Femur (tissue), 1 donor: ENCODE results near the gene FNDC3B.
"Not testable (repeated sequence)": the region's sequence is repeated elsewhere in the genome, so short reads cannot be mapped to it uniquely, and the experiment has no call there.

Experiments used
- DNase-seq: peaks from one replicate; pipeline ENCODE4 v3.0.0-alpha.2; 2017

Gene FNDC3B

GRCh38 chr3:172354931-172355499, 315.6 kb downstream of the FNDC3B start:
- no peak for DNase-seq

GRCh38 chr3:172355836-172356235, 316.5 kb downstream of the FNDC3B start:
- DNase-seq: no peak

GRCh38 chr3:172356427-172356826, 317.0 kb downstream of the FNDC3B start:
- no peak for DNase-seq

- DNase-seq: no peak
These were observed 318.7 kb downstream of the FNDC3B start for GRCh38 chr3:172357850-172358754.

- no peak for DNase-seq
These were observed 319.9 kb downstream of the FNDC3B start for GRCh38 chr3:172359231-172359630.

- DNase-seq: no peak
These were observed 320.6 kb downstream of the FNDC3B start for GRCh38 chr3:172359996-172360395.

- DNase-seq: no peak
These were observed 323.2 kb downstream of the FNDC3B start for GRCh38 chr3:172362583-172362982.

- DNase-seq: no peak
These were observed 325.1 kb downstream of the FNDC3B start for GRCh38 chr3:172364374-172365027.

- no peak for DNase-seq
These were observed 325.7 kb downstream of the FNDC3B start for GRCh38 chr3:172365028-172365567.

- DNase-seq: no peak
These were observed 328.1 kb downstream of the FNDC3B start for GRCh38 chr3:172367205-172368105.

- DNase-seq: not testable (repeated sequence)
These were observed 329.2 kb downstream of the FNDC3B start for GRCh38 chr3:172368556-172368955.

GRCh38 chr3:172369590-172370259, 330.3 kb downstream of the FNDC3B start:
- no peak for DNase-seq

- no peak for DNase-seq
These were observed 331.0 kb downstream of the FNDC3B start for GRCh38 chr3:172370419-172370818.

- no peak for DNase-seq
These were observed 332.2 kb downstream of the FNDC3B start for GRCh38 chr3:172371544-172371943.

GRCh38 chr3:172372895-172373294, 333.5 kb downstream of the FNDC3B start:
- no peak for DNase-seq

- DNase-seq: no peak
These were observed 334.5 kb downstream of the FNDC3B start for GRCh38 chr3:172373912-172374311.

- DNase-seq: no peak
These were observed 335.9 kb downstream of the FNDC3B start for GRCh38 chr3:172375206-172375850.

GRCh38 chr3:172376402-172376801, 337.0 kb downstream of the FNDC3B start:
- no peak for DNase-seq

GRCh38 chr3:172376881-172377280, 337.5 kb downstream of the FNDC3B start:
- DNase-seq: no peak

- no peak for DNase-seq
These were observed 339.1 kb downstream of the FNDC3B start for GRCh38 chr3:172378439-172378838.

GRCh38 chr3:172379372-172379771, 340.0 kb downstream of the FNDC3B start:
- DNase-seq: no peak
